CD4-positive, alpha-beta memory T cell (primary cell): ENCODE data around the gene SMG5. TPM values are rescaled to one million over a fixed set of nuclear protein-coding genes. Genes with fewer than 3 reads are reported as not detected.

Source experiments
- CTCF ChIA-PET: fragments of 350-600 bp; sonication (Branson Sonifier 250); formaldehyde crosslinking; loops from one replicate; lab custom pipeline; 2021; ENCODE audit warnings: inconsistent platforms; ENCODE audit not compliant: partially characterized antibody; lab: Charles Lee
- POLR2A ChIA-PET: fragments of 350-600 bp; sonication (Branson Sonifier 250); formaldehyde crosslinking; loops from one replicate; lab custom pipeline; 2021; ENCODE audit not compliant: partially characterized antibody; lab: Charles Lee
- DNase-seq, 5 donors: peaks; one replicate each; pipeline versions ENCODE4 v3.0.0 to v3.0.0-alpha.2; 2020 to 2022; ENCODE audit warnings: mixed read lengths in 1 of 5
- H3K27ac ChIP-seq: one replicate; pipeline ENCODE4 v1.7.0; 2013; ENCODE audit warnings: low read depth, low read length
- H3K27me3 ChIP-seq: 2 replicates; pipeline ENCODE4 v1.7.0; 2013; ENCODE audit warnings: mild to moderate bottlenecking, low read length, moderate library complexity; ENCODE audit not compliant: insufficient read depth
- H3K36me3 ChIP-seq: 2 replicates; pipeline ENCODE4 v1.7.0; 2013; ENCODE audit warnings: mild to moderate bottlenecking, low read length, moderate library complexity; ENCODE audit not compliant: insufficient read depth
- H3K4me1 ChIP-seq: 2 replicates; pipeline ENCODE4 v1.7.0; 2013; ENCODE audit warnings: mild to moderate bottlenecking, low read length, moderate library complexity; ENCODE audit not compliant: insufficient read depth
- H3K4me3 ChIP-seq, 2 donors: one replicate each; pipeline ENCODE4 v1.7.0; 2013; ENCODE audit warnings: low read length in 2 of 2, mild to moderate bottlenecking in 1 of 2
- H3K9me3 ChIP-seq, 2 donors: one replicate each; pipeline ENCODE4 v1.7.0; 2013; ENCODE audit warnings: low read length in 2 of 2, control low read depth in 1 of 2; ENCODE audit not compliant: control insufficient read depth in 1 of 2
- H3K27ac Mint-ChIP-seq, 7 donors: one replicate each; pipeline ENCODE4 v1.8.0; 2020 to 2021; ENCODE audit warnings: mixed read lengths in 7 of 7, mild to moderate bottlenecking in 6 of 7, inconsistent platforms in 3 of 7, moderate library complexity in 3 of 7
- H3K27me3 Mint-ChIP-seq, 2 donors: one replicate each; pipeline ENCODE4 v1.8.0; 2020 to 2021; ENCODE audit warnings: mixed read lengths in 2 of 2
- H3K36me3 Mint-ChIP-seq, 2 donors: one replicate each; pipeline ENCODE4 v1.8.0; 2020 to 2021; ENCODE audit warnings: mixed read lengths in 2 of 2, inconsistent platforms in 1 of 2, mild to moderate bottlenecking in 1 of 2
- H3K4me1 Mint-ChIP-seq, 4 donors: one replicate each; pipeline ENCODE4 v1.8.0; 2020 to 2021; ENCODE audit warnings: mixed read lengths in 4 of 4, mild to moderate bottlenecking in 1 of 4
- H3K4me3 Mint-ChIP-seq, 8 donors: one replicate each; pipeline ENCODE4 v1.8.0; 2020 to 2021; ENCODE audit warnings: mixed read lengths in 8 of 8, mild to moderate bottlenecking in 7 of 8, moderate library complexity in 6 of 8, inconsistent platforms in 3 of 8
- H3K9me3 Mint-ChIP-seq, 8 donors: one replicate each; pipeline ENCODE4 v1.8.0; 2020 to 2021; ENCODE audit warnings: mixed read lengths in 8 of 8, mild to moderate bottlenecking in 5 of 8, inconsistent platforms in 3 of 8, moderate library complexity in 1 of 8
- intact Hi-C: fragments of 100-400 bp; cut with micrococcal nuclease; formaldehyde crosslinking; loops from one replicate; pipeline ENCODE4 v1.15.1; 2023
- polyA plus RNA-seq, 2 donors: library from polyadenylated mRNA; unstranded; fragments of 300-500 nt; fragmentation: Illumina TruSeq; gene quantifications; one replicate each; pipeline ENCODE4 v1.2.3, GENCODE V29; 2021
- total RNA-seq, 2 experiments: library from RNA; stranded (reverse); gene quantifications; one replicate each; pipeline ENCODE4 v1.2.3, GENCODE V29; 2021

Gene SMG5
- total and polyA plus RNA-seq, 4 experiments from 2014 or later = 6.1 to 71.6 (median 47.7) TPM

DNA sequence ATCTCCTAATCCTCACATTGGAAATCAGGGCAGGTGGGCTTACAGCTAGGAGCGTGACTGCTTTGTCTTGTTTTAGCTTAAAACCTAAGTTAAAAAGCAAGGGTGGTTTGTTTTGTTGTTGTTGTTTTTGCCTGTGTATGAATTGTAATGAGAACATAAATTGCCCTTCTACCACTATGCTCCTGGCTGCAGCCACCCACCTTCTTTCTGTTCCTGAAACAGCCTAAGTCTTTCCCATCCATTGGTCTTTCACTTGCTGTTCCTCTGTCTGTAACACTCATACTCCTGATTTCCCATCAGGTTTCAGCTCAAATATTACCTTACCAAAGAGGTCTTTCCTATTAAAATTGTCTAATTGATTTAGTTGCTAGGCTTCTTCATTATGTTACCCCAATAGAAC lies 896 bp upstream of the SMG5 start:
- Histone ChIP-seq H3K9me3 (no peaks in the 10 kb centered on the region), H3K27ac (peak overlapping the region; percentile 80), H3K27me3 (no peaks in the 10 kb centered on the region), H3K4me3 (peak overlapping the region; percentile 93 to 96), H3K4me1 (peaks cover 38% of the 10 kb centered on the region), H3K36me3 (peaks cover 11% of the 10 kb centered on the region)
- intact Hi-C loops = loop anchor here (2.0 kb wide), 1 partner anchor 229 kb away; the partner anchor contains the start of gene LAMTOR2
- peaks cover 2 to 24% of the 10 kb centered on the region in 2 donors for H3K36me3 Mint-ChIP-seq
- peaks cover 23 to 51% (median 35%) of the 10 kb centered on the region in 4 donors for H3K4me1 Mint-ChIP-seq
- ChIA-PET POLR2A (interaction anchor here (0.8 to 4.1 kb wide), 21 partner anchors 8 to 1022 kb away, joined by 3 to 50 read pairs (median 6); partner anchors contain the start of genes CCT3, GLMP, HDGF and LAMTOR2), CTCF (interaction anchor here (1.0 to 2.0 kb wide), 6 partner anchors 8 to 102 kb away, joined by 3 to 5 read pairs (median 3); no protein-coding TSS in a partner anchor)
- no peak for DNase-seq
- no peaks in the 10 kb centered on the region for H3K27me3 Mint-ChIP-seq
- peak overlapping the region; percentile 42 to 99 (median 96) for H3K27ac Mint-ChIP-seq
- H3K4me3 Mint-ChIP-seq = peak overlapping the region; percentile 90 to 99 (median 96)
- H3K9me3 Mint-ChIP-seq = peaks cover 0 to 1% (median 0%) of the 10 kb centered on the region in 8 donors

DNA sequence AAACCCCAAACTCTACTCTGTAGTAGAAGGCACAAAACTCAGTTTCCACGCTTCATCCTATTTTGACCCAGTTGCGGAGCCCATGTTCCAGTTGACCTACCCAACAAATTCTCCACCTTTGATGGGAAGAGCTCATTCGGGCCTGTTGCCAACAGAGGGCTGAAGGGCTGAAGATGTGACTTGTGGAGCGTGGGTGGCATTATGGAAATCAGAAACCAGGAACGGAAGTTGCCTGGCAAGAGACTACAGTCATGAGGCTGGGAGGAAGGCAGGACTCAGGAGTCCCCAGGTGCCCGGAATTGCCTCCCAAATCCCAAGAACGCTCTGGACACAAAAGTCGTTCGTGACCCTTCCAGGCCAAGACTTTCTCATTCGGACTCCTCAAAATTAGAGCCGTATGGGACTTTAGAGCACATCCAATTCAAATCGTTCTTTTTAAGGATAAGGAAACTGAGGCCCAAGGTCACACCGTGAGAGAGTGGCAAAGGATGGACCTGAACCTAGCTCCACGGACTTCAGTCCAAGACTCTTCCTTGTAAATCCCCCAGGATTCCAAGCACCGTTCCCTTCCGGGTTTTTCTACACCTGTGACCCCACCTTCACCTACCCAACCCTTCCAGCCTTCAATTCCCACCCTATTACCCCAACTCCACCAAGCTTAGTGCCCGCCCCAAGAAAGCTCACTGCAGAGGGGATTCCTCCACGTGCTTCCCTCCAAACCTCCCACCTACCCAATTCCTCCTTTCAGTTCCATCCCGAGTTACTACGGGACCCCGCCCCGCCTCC lies 739 bp downstream of the SMG5 start:
- ChIA-PET POLR2A (interaction anchor here (0.6 to 4.1 kb wide), 30 partner anchors 10 to 1020 kb away, joined by 3 to 50 read pairs (median 4); partner anchors contain the start of genes CCT3, GLMP, HDGF and LAMTOR2), CTCF (interaction anchor here (1.0 to 1.7 kb wide), 5 partner anchors 8 to 74 kb away, joined by 3 to 5 read pairs (median 4); partner anchors contain the start of gene PMF1)
- H3K4me1 ChIP-seq = peaks cover 38% of the 10 kb centered on the region
- H3K9me3 ChIP-seq = no peaks in the 10 kb centered on the region
- peak overlapping the region; percentile 80 for H3K27ac ChIP-seq
- H3K27ac Mint-ChIP-seq = peak overlapping the region; percentile 90 to 99 (median 96)
- peaks cover 16 to 40% of the 10 kb centered on the region in 2 donors for H3K36me3 Mint-ChIP-seq
- peak overlapping the region; percentile 83 to 93 for H3K4me3 ChIP-seq
- H3K27me3 Mint-ChIP-seq = no peaks in the 10 kb centered on the region
- H3K4me1 Mint-ChIP-seq = peaks cover 26 to 51% (median 36%) of the 10 kb centered on the region in 4 donors
- peak in 1 of 5 donors; percentile 3 for DNase-seq
- peaks cover 24% of the 10 kb centered on the region for H3K36me3 ChIP-seq
- peaks cover 0 to 1% (median 0%) of the 10 kb centered on the region in 8 donors for H3K9me3 Mint-ChIP-seq
- intact Hi-C loops = loop anchor here (1.0 to 2.0 kb wide), 5 partner anchors 56 to 485 kb away; partner anchors contain the start of genes CCT3, LAMTOR2, PMF1 and PRCC
- H3K4me3 Mint-ChIP-seq = peak overlapping the region; percentile 90 to 99 (median 96)
- H3K27me3 ChIP-seq = no peaks in the 10 kb centered on the region

DNA sequence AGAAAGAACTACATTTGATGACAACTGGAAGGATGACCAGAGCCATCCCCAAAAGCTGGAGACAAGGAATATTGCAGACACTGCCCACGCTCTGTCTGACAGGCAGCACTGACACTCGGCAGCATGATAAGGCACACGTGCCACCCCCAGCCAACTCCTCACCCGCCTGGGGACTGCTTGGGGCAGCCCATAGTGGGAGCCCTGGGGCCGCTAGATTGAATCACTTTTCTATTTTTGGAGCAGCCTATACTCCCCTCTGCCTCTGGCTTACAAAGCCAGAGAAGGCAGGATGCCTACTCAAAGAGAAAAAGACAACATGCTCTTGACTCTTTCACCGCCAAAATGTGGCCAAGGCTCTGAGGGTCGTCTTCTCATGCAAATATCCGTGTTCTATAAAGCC lies 1.3 kb downstream of the SMG5 start:
- intact Hi-C loops = no loop called here
- H3K27ac Mint-ChIP-seq = peak overlapping the region; percentile 90 to 99 (median 96)
- Histone ChIP-seq H3K27ac (peak overlapping the region; percentile 80), H3K4me3 (peak overlapping the region; percentile 83 to 93), H3K36me3 (peaks cover 26% of the 10 kb centered on the region), H3K9me3 (no peaks in the 10 kb centered on the region), H3K27me3 (no peaks in the 10 kb centered on the region), H3K4me1 (peaks cover 38% of the 10 kb centered on the region)
- DNase-seq = peak in 4 of 5 donors; percentile 6 to 63 (median 20)
- H3K4me1 Mint-ChIP-seq = peaks cover 26 to 51% (median 35%) of the 10 kb centered on the region in 4 donors
- H3K36me3 Mint-ChIP-seq = peaks cover 22 to 44% of the 10 kb centered on the region in 2 donors
- H3K9me3 Mint-ChIP-seq = peaks cover 0 to 1% (median 0%) of the 10 kb centered on the region in 8 donors
- H3K4me3 Mint-ChIP-seq = peak overlapping the region; percentile 90 to 99 (median 96)
- CTCF ChIA-PET = interaction anchor here (1.0 to 1.7 kb wide), 3 partner anchors 21 to 68 kb away, joined by 3 to 4 read pairs (median 4); partner anchors contain the start of gene PMF1
- H3K27me3 Mint-ChIP-seq = no peaks in the 10 kb centered on the region
- POLR2A ChIA-PET = interaction anchor here (0.6 to 4.1 kb wide), 10 partner anchors 9 to 425 kb away, joined by 3 to 50 read pairs (median 14); partner anchors contain the start of genes CCT3, GLMP, PMF1 and TSACC

DNA sequence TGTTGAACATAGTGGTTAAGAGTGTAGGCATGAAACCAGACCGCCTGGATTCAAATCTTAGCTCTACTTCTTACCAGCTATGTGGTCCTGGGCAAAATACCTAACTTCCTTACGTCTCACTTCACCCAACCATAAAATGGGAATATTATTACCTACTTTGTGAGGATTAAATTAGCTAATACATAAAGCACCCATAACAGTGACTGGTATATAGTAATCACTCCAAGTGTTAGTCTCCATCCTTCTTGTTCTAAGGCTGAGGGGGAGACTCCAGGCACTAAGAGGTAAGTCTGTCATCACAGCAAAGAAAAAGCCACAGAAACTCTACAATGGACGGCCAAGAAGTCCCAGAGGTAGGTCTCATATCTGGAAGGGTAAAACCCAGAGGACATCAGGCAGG lies 2.8 kb downstream of the SMG5 start:
- DNase-seq = no peak
- Mint-ChIP-seq H3K27ac (peak overlapping the region in 5 of 7 donors; percentile 22 to 96 (median 49)), H3K4me3 (peak overlapping the region in 7 of 8 donors; percentile 7 to 76 (median 42)), H3K9me3 (peaks cover 0 to under 1% (median 0%) of the 10 kb centered on the region in 8 donors), H3K36me3 (peaks cover 23 to 54% of the 10 kb centered on the region in 2 donors), H3K27me3 (no peaks in the 10 kb centered on the region), H3K4me1 (peaks cover 26 to 43% (median 34%) of the 10 kb centered on the region in 4 donors)
- Histone ChIP-seq H3K27me3 (no peaks in the 10 kb centered on the region), H3K4me1 (peaks cover 38% of the 10 kb centered on the region), H3K27ac (no peak overlapping the region), H3K9me3 (no peaks in the 10 kb centered on the region), H3K36me3 (peaks cover 36% of the 10 kb centered on the region), H3K4me3 (no peak overlapping the region)
- CTCF ChIA-PET = interaction anchor here (0.9 kb wide), 1 partner anchor 40 kb away, joined by 3 read pairs; no protein-coding TSS in a partner anchor
- intact Hi-C loops = no loop called here
- POLR2A ChIA-PET = interaction anchor here (0.8 to 1.3 kb wide), 2 partner anchors 8 to 67 kb away, joined by 3 read pairs; partner anchors contain the start of gene PMF1

DNA sequence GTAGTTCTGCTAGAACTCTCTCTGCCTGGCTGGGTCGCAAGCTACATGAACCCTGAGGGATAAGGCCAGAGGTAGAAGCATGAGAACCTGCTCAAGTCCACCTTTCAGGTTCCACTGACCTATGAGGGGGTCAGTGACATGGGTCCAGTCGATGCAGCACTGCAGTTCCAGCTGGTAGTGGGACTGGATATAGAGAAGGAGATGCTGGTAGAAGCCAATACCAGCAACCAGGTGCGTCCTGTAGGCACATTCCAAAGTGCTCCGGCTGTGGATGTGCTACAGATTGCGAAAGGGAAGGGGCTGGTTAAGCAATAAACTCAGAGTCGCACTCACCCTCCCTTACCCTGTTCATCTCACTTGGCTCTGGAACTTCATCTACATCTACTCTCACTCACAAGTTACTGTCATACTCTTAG lies 5.7 kb downstream of the SMG5 start:
- ChIA-PET POLR2A (no interaction called here), CTCF (no interaction called here)
- Histone ChIP-seq H3K4me3 (no peak overlapping the region), H3K4me1 (peaks cover 25% of the 10 kb centered on the region), H3K9me3 (no peaks in the 10 kb centered on the region), H3K27ac (no peak overlapping the region), H3K27me3 (no peaks in the 10 kb centered on the region), H3K36me3 (peaks cover 62% of the 10 kb centered on the region)
- no peak overlapping the region for H3K4me3 Mint-ChIP-seq
- no peak for DNase-seq
- no peaks in the 10 kb centered on the region for H3K9me3 Mint-ChIP-seq
- peaks cover 45 to 71% of the 10 kb centered on the region in 2 donors for H3K36me3 Mint-ChIP-seq
- intact Hi-C loops = no loop called here
- H3K27me3 Mint-ChIP-seq = no peaks in the 10 kb centered on the region
- peaks cover 12 to 23% (median 17%) of the 10 kb centered on the region in 4 donors for H3K4me1 Mint-ChIP-seq
- no peak overlapping the region for H3K27ac Mint-ChIP-seq

DNA sequence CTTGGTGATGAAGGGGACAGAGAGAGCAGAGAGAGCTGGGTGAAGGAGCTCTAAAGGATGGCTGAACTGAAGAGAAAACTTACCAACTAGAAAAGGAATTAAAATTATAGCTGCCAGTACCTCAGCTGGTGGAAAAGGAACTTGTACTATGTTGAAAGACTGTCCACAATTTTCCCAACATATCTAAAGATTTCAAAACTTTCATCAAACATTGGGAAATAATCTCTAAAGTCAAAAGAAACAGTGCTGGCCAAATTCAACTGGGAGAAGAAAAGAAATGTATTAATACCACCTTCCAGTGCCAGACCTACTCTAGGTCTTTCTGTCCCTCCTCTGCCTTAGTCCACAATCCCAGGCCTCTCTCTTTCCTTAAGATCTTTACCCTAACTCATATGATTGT lies 6.1 kb downstream of the SMG5 start:
- peaks cover 48 to 75% of the 10 kb centered on the region in 2 donors for H3K36me3 Mint-ChIP-seq

More for the DNA sequence above, 6.1 kb downstream of the SMG5 start:
- Histone ChIP-seq H3K9me3 (no peaks in the 10 kb centered on the region), H3K27me3 (no peaks in the 10 kb centered on the region), H3K4me3 (no peak overlapping the region), H3K27ac (no peak overlapping the region), H3K36me3 (peaks cover 65% of the 10 kb centered on the region), H3K4me1 (peaks cover 20% of the 10 kb centered on the region)
- DNase-seq = no peak
- no peak overlapping the region for H3K4me3 Mint-ChIP-seq
- ChIA-PET CTCF (no interaction called here), POLR2A (no interaction called here)
- H3K4me1 Mint-ChIP-seq = peaks cover 11 to 19% (median 14%) of the 10 kb centered on the region in 4 donors
- H3K27me3 Mint-ChIP-seq = no peaks in the 10 kb centered on the region
- intact Hi-C loops = no loop called here
- H3K27ac Mint-ChIP-seq = no peak overlapping the region
- H3K9me3 Mint-ChIP-seq = no peaks in the 10 kb centered on the region
